Liver (tissue), 3 donors: ENCODE data around the gene TYW1.
"Not testable (repeated sequence)": the region's sequence is repeated elsewhere in the genome, so short reads cannot be mapped to it uniquely, and the experiment has no call there.

Experiments used
- EGR1 ChIP-seq, 2 donors: IDR thresholded peaks; 2 replicates each; pipeline ENCODE4 v1.6.1; 2016 to 2018; ENCODE audit warnings: antibody characterized with exemption in 2 of 2, low read depth in 2 of 2
- HNF4A ChIP-seq, 2 donors: conservative IDR thresholded peaks; 2 replicates each; pipeline ENCODE4 v1.6.1; 2016; ENCODE audit warnings: antibody characterized with exemption in 2 of 2, mild to moderate bottlenecking in 2 of 2
- JUND ChIP-seq, 2 donors: IDR thresholded peaks; 2 replicates each; pipeline ENCODE4 v1.6.1; 2016; ENCODE audit warnings: antibody characterized with exemption in 2 of 2
- MAX ChIP-seq: IDR thresholded peaks from 2 replicates; pipeline ENCODE4 v1.6.1; 2016; ENCODE audit warnings: antibody characterized with exemption
- NR2F2 ChIP-seq: IDR thresholded peaks from 2 replicates; pipeline ENCODE4 v1.6.1; 2016; ENCODE audit warnings: antibody characterized with exemption
- RAD21 ChIP-seq, 2 donors: IDR thresholded peaks; 2 replicates each; pipeline ENCODE4 v1.6.1; 2016; ENCODE audit warnings: antibody characterized with exemption in 2 of 2, mild to moderate bottlenecking in 2 of 2
- REST ChIP-seq: IDR thresholded peaks from 2 replicates; pipeline ENCODE4 v1.6.1; 2016; ENCODE audit warnings: antibody characterized with exemption, mild to moderate bottlenecking
- TAF1 ChIP-seq: conservative IDR thresholded peaks from 2 replicates; pipeline ENCODE4 v1.6.1; 2016; ENCODE audit warnings: antibody characterized with exemption, mild to moderate bottlenecking
- YY1 ChIP-seq: IDR thresholded peaks from 2 replicates; pipeline ENCODE4 v1.6.1; 2016; ENCODE audit warnings: antibody characterized with exemption, mild to moderate bottlenecking
- TF ChIP-seq, protein P1 (sequence below): fragments of 150-350 bp; IDR thresholded peaks from 2 replicates; pipeline ENCODE4 v1.5.1; 2017; ENCODE audit warnings: improper control_type of control experiment, low read depth, low read length; ENCODE audit not compliant: missing input control
- TF ChIP-seq, protein P2 (sequence below): IDR thresholded peaks from 2 replicates; pipeline ENCODE4 v1.6.1; 2016; ENCODE audit warnings: antibody characterized with exemption
- donor health status: healthy.
- donor health status: healthy.

DNA sequence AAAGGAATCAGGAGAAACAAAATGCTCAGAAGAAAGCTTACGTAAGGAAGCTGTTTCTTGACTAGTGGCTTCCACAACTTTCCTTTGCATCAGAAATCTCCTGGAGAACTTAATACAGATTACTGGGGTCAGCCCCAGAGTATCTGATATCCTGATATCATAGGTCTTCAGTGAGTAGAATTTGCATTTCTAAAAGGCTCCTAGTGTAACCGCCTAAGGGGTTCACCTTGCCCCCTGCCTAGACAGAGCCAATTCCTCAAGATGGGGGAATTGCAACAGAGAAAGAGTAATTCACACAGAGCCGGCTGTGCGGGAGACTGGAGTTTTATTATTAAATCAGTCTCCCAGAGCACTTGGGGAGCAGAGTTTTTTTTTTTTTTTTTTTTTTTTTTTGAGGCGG, 251.7 kb downstream of the TYW1 start:
- not testable (repeated sequence) for TF ChIP-seq RAD21 (IDR thresholded peaks at IDR 0.05); EGR1 (IDR thresholded peaks at IDR 0.05; ENCODE audit: low read depth in 2 of 2); YY1; TAF1; JUND (IDR thresholded peaks at IDR 0.05); HNF4A (conservative IDR thresholded peaks at IDR 0.05); MAX; REST; NR2F2
- TF ChIP-seq, protein P1, sequence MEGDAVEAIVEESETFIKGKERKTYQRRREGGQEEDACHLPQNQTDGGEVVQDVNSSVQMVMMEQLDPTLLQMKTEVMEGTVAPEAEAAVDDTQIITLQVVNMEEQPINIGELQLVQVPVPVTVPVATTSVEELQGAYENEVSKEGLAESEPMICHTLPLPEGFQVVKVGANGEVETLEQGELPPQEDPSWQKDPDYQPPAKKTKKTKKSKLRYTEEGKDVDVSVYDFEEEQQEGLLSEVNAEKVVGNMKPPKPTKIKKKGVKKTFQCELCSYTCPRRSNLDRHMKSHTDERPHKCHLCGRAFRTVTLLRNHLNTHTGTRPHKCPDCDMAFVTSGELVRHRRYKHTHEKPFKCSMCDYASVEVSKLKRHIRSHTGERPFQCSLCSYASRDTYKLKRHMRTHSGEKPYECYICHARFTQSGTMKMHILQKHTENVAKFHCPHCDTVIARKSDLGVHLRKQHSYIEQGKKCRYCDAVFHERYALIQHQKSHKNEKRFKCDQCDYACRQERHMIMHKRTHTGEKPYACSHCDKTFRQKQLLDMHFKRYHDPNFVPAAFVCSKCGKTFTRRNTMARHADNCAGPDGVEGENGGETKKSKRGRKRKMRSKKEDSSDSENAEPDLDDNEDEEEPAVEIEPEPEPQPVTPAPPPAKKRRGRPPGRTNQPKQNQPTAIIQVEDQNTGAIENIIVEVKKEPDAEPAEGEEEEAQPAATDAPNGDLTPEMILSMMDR: not testable (repeated sequence)
- TF ChIP-seq, protein P2, sequence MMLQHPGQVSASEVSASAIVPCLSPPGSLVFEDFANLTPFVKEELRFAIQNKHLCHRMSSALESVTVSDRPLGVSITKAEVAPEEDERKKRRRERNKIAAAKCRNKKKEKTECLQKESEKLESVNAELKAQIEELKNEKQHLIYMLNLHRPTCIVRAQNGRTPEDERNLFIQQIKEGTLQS: not testable (repeated sequence)
